ENCODE results near the gene NSUN2.

NSUN2 gene

GRCh38 chr5:6567068-6567467, 65.8 kb downstream of the NSUN2 start:
- DNase-seq (ENCODE audit: low read depth, low spot score) = no peak
- no peak overlapping the region for H3K4me3 ChIP-seq (ENCODE audit: low read depth, low read length)
- TF ChIP-seq CTCF (IDR thresholded peaks at IDR 0.05; ENCODE audit: low read depth, low read length) = no peak
- in situ Hi-C loops (cut with HindIII; ENCODE audit: low sequenced_read_pairs) = no loop called here

GRCh38 chr5:6565492-6565891, 67.4 kb downstream of the NSUN2 start:
- no peak overlapping the region for H3K4me3 ChIP-seq (ENCODE audit: low read depth, low read length)
- in situ Hi-C loops (cut with HindIII; ENCODE audit: low sequenced_read_pairs) = no loop called here
- TF ChIP-seq CTCF (IDR thresholded peaks at IDR 0.05; ENCODE audit: low read depth, low read length) = no peak
- DNase-seq (ENCODE audit: low read depth, low spot score) = no peak

DNA sequence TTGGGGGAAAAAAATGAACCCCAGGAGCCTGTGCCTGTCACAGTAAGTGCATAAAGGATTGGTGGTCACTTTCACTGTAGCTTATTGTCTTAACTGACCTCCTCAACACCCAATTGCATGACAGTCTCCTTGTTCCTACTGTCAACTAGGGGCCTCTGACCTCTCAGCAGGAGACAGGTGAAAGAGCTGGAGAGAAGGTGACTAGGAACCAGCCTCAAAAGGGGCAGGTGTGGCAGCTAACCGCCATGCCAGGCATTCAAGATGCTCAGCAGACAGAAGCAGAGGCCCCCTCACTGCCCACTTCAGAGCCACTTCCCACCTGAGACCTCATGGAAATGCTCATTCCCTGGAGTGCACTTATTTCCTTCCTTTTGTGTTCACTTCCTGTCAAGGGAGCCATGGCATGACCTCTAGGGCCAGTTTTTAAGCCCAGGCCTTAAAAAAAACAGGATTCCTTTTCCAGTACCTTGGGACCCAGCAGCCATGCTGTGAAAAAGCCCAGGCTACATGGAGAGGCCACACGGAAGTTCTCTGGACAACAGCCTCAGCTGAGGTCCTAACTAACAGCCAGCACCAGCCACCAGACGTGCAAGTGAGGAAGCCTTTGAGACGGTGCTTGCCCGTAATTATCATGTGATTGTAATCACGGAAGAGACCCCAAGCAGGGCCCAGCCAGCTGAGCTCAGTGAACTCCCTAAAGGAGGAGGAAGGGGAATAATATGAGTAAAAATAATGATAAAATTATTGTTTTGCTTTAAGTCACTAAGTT, 74.9 kb downstream of the NSUN2 start:
- in situ Hi-C loops (cut with HindIII; ENCODE audit: low sequenced_read_pairs) = no loop called here
- no peak for TF ChIP-seq CTCF (IDR thresholded peaks at IDR 0.05; ENCODE audit: low read depth, low read length)
- no peak overlapping the region for H3K4me3 ChIP-seq (ENCODE audit: low read depth, low read length)
- no peak for DNase-seq (ENCODE audit: low read depth, low spot score)

- DNase-seq (ENCODE audit: low read depth, low spot score) = no peak
- no peak for TF ChIP-seq CTCF (IDR thresholded peaks at IDR 0.05; ENCODE audit: low read depth, low read length)
- H3K4me3 ChIP-seq (ENCODE audit: low read depth, low read length) = no peak overlapping the region
- in situ Hi-C loops (cut with HindIII; ENCODE audit: low sequenced_read_pairs) = no loop called here
Measured at GRCh38 chr5:6556802-6557102, 76.1 kb downstream of the NSUN2 start.

DNA sequence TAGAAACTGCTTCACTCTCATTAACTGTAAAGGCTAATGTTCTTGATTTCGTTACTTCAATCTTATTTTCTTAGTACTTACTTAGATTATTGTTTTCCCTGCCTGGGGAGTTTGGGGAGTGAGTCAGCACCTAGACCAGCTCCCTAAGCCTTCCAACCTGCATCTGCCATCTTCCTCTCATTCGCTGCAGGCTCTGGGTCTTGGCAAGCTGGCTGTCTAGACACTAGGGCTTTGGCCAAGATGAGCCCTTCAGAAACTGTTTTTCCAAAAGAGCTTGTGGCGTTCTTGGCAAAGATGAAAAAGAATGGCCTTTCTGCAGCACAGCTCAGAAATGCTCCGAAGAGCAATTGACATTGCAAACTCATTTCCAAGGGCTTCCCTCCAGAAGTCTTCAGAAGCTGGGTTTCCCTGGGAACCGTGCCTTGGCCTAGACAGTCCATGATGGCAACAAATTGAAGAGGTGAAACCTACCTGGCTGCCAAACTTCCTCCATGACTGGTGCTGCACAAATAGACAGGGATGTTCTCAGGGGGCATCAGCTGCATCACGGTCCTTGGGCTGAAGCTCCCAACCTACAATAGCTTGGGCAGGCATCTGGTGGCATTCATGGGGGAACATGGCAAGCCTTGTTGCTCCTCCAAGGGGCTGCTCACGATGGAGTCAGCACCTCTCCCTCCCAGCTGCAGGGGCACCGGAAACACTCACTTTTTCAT, 76.6 kb downstream of the NSUN2 start:
- DNase-seq (ENCODE audit: low read depth, low spot score) = peak; percentile 40
- TF ChIP-seq CTCF (IDR thresholded peaks at IDR 0.05; ENCODE audit: low read depth, low read length) = no peak
- no peak overlapping the region for H3K4me3 ChIP-seq (ENCODE audit: low read depth, low read length)
- in situ Hi-C loops (cut with HindIII; ENCODE audit: low sequenced_read_pairs) = no loop called here

- in situ Hi-C loops (cut with HindIII; ENCODE audit: low sequenced_read_pairs) = no loop called here
- DNase-seq (ENCODE audit: low read depth, low spot score) = no peak
- TF ChIP-seq CTCF (IDR thresholded peaks at IDR 0.05; ENCODE audit: low read depth, low read length) = no peak
- no peak overlapping the region for H3K4me3 ChIP-seq (ENCODE audit: low read depth, low read length)
Measured at GRCh38 chr5:6554812-6555211, 78.0 kb downstream of the NSUN2 start.
